NT2/D1 (cell line): ENCODE data around the gene ATF5.

Experiments
- DNase-seq: peaks from one replicate; pipeline ENCODE4 v3.0.0-alpha.2; 2011; ENCODE audit warnings: low read depth, low spot score
- H3K27me3 ChIP-seq: 2 replicates; pipeline ENCODE4 v1.6.0; 2011; ENCODE audit warnings: mild to moderate bottlenecking; ENCODE audit not compliant: insufficient read length, insufficient read depth
- H3K36me3 ChIP-seq: 2 replicates; pipeline ENCODE4 v1.6.1; 2011; ENCODE audit warnings: mild to moderate bottlenecking, low read length, mixed read lengths; ENCODE audit not compliant: insufficient read depth, insufficient read length
- H3K4me1 ChIP-seq: 2 replicates; pipeline ENCODE4 v1.5.1; 2011; ENCODE audit not compliant: insufficient read depth, insufficient read length
- H3K4me3 ChIP-seq: 2 replicates; pipeline ENCODE4 v1.5.1; 2011; ENCODE audit warnings: low read depth; ENCODE audit not compliant: insufficient read length
- H3K9ac ChIP-seq: 2 replicates; pipeline ENCODE4 v1.6.0; 2011; ENCODE audit warnings: low read depth; ENCODE audit not compliant: insufficient read length
- H3K9me3 ChIP-seq: 2 replicates; pipeline ENCODE4 v1.5.1; 2011; ENCODE audit warnings: mild to moderate bottlenecking, low read length; ENCODE audit not compliant: insufficient read depth
- SUZ12 ChIP-seq: IDR thresholded peaks from 2 replicates; pipeline ENCODE4 v1.6.1; 2011; ENCODE audit not compliant: insufficient read length, insufficient read depth; ENCODE audit errors: extremely low read depth
- YY1 ChIP-seq: IDR thresholded peaks from 2 replicates; pipeline ENCODE4 v1.6.1; 2011; ENCODE audit not compliant: insufficient read length, insufficient read depth
- ZNF274 ChIP-seq: IDR thresholded peaks from 2 replicates; pipeline ENCODE4 v1.6.1; 2011; ENCODE audit warnings: mild to moderate bottlenecking, low read depth, low read length

Gene ATF5

GRCh38 chr19:49977881-49978280 lies 48.9 kb downstream of the ATF5 start:
- TF ChIP-seq ZNF274 (no peak), YY1 (no peak), SUZ12 (no peak)
- Histone ChIP-seq H3K4me1 (no peaks in the 10 kb centered on the region), H3K4me3 (no peak overlapping the region), H3K36me3 (peaks cover 8% of the 10 kb centered on the region), H3K27me3 (no peaks in the 10 kb centered on the region), H3K9ac (no peak overlapping the region), H3K9me3 (no peaks in the 10 kb centered on the region)
- no peak for DNase-seq

- TF ChIP-seq ZNF274 (no peak), SUZ12 (no peak), YY1 (no peak)
- no peaks in the 10 kb centered on the region for H3K4me1 ChIP-seq
- no peak for DNase-seq
- H3K9me3 ChIP-seq = no peaks in the 10 kb centered on the region
- peaks cover 8% of the 10 kb centered on the region for H3K36me3 ChIP-seq
- no peak overlapping the region for H3K4me3 ChIP-seq
- H3K9ac ChIP-seq = no peak overlapping the region
- H3K27me3 ChIP-seq = no peaks in the 10 kb centered on the region
These were observed 49.3 kb downstream of the ATF5 start for GRCh38 chr19:49978324-49978723.

GRCh38 chr19:49981603-49982593 lies 52.9 kb downstream of the ATF5 start:
- Histone ChIP-seq H3K4me1 (no peaks in the 10 kb centered on the region), H3K9me3 (no peaks in the 10 kb centered on the region), H3K9ac (no peak overlapping the region), H3K36me3 (peaks cover 22% of the 10 kb centered on the region), H3K4me3 (no peak overlapping the region), H3K27me3 (no peaks in the 10 kb centered on the region)
- TF ChIP-seq ZNF274 (no peak), YY1 (no peak), SUZ12 (no peak)
- DNase-seq = no peak
